GM19324 (cell line): ENCODE measurements around the gene DOCK11.

Experiments
- ATAC-seq: cut with Tn5 transposase; IDR thresholded peaks from one replicate; pipeline ENCODE4 v1.9.1; 2021; ENCODE audit warnings: mild to moderate bottlenecking, moderate library complexity; ENCODE audit not compliant: unreplicated experiment, low FRiP score

DOCK11 gene

DNA sequence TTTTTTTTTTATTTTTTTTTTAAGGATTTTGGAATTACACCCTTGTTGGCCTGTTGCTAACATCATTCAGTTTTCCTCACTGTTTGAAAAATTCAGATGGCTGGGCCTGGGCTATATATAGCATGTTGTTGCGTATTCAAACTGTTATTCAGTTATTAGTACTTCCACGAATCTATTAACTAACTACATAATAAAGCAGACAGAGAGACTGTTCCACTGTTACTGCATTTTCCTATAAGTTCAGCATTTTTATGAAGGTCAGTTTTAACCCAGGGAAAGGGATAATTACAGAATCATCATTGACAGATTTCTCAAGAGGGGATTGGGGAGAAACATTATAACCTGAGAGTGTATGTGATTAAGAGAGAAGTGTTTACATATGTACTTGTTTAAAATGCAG lies 3.1 kb downstream of the DOCK11 start:
- no peak for ATAC-seq

DNA sequence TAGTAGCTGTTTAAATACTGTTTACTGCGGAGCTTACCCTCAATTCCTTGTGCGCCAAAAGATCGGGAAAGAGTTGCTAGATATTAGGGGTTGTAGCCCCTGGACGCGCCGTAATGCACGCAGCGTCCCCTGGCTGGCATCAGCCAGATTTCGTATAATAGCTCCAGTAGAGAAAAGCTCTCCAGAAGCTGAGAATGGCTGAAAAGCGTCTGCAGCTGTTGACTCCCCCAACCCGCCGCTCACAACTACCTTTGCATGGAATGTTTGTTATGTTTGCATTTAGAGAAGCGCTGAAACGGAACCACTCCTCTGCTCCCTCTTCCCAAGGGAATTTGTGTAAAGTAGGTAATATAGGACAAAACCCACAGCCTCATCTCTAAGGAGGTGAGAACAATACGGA lies 3.7 kb downstream of the DOCK11 start:
- no peak for ATAC-seq

DNA sequence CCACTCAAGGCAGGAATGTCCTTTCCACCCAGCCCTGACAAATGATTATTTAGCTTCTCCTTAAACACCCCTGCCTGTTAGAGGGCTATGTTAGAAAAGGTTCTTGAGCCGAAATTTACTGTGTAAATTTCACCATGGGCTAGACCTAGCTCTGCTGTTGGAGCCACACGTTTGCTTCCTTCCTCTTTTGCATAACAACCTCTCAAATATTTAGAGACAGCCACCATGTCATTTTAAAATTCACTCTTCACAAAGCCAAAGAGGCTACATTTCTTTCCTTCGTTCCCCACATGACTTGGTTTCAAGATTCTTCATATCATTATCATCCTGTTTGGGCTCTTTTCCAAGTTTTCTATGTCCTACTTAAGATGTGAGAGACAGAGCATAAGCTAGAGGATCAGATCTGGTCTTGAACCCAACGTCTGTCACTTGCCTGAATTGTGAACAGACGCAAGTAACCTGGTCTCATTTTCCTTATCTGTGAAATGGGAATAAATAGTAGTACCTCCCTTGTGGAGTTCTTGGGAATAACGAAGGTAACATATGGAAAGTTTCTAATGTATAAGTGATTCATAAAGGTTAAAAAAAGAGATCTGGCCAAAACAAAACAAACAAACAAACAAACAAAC lies 6.7 kb downstream of the DOCK11 start:
- no peak for ATAC-seq

DNA sequence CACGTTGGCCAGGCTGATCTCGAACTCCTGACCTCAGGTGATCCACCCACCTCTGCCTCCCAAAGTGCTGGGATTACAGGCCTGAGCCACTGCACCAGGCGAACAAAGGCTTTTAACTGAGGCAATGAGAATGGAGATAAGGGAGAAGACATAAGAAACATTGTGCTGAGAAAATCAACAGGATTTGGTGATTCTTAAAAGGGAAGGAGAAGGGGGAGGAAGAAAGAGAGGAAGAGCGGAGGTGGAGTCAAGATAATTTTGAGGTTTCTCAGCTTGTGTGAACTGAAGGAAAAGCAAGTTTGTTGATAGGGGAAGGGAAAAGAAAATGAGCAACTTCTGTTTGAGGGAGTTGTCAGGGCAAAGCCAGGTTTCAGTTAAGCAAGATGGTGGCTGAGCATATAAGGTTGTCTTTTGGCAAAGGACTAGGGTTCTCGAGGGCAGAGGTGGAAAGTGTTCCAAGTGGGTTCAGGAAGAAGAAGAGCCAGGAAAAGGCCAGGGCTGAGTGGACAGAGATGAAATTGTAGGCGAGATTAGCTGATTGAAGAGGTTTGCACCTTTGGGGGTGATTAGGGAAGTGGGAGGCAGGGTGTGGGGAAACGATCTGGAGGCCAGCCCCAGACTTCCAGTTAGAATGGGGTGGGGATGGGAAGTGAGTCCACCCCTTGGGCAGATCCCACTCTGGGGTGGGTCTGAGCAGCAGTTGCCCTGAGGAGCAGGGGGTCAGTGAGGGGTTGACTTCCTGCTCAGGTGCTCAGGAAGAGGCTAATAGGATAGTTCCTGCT lies 7.8 kb downstream of the DOCK11 start:
- ATAC-seq = no peak

DNA sequence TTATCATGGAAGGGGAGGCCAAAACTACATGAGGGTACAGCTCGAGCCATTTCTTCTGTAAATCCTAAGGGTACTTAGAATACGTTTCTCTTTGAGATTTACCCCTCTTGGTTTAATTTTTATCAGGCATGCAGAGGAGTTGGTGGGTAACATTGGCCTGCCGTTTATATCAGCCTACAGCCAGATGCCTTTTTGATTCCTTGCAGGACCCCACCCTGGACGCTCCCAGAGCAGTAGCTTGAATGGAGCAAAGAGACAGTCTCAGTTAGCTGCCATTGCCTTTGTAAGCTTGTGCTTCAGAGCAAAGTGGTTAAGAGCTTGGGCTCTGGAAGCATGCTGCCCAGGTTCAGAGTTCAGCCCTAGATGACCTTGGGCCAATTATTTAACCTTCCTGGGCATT lies 9.0 kb downstream of the DOCK11 start:
- no peak for ATAC-seq

DNA sequence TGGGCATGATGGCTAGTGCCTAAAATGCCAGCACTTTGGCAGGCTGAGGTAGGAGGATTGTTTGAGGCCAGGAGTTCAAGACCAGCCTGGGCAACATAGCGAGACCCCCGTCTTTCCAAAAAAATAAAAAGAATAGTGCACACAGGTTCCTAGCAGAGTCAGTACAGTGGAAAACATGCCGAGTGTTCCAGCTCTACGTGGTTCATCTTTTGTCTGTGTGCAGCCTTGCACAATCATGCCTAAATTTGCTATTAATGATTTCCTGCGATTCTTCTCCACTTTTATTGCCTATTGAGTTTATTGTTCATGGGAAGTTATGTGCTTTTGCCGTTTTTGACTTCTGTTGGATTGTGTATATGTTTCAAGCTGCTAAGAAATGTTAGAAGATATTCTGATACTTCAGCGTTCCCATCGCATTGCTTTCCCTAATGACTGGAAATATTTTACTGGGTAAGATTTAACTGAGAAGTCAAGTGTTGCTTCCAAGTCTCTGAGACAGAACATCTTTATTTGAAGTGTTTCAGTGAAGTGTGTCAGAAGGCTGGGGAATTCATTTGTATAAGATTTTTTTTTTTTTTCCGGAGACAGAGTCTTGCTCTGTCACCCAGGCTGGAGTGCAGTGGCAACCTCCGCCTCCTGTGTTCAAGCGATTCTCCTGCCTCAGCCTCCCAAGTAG lies 11.3 kb downstream of the DOCK11 start:
- no peak for ATAC-seq

DNA sequence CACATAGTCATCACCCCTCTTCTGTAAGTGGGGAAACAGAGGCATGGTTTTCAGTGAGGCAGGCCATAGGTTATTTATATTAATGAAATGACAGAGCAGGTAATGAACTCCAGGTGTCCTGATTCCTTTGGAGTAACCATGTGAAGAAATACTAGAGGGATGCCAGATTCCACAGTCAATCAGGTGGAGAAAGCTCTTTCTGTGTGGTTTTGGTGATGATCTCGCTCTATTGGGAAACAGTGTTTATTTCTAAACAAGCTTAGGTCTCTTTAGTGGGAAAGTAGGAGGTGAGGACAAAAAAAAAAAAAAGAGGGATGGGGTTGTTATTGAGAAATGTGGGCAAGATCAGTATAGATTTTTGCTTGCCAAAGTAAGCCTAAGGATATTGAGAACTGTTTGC lies 12.2 kb downstream of the DOCK11 start:
- no peak for ATAC-seq

DNA sequence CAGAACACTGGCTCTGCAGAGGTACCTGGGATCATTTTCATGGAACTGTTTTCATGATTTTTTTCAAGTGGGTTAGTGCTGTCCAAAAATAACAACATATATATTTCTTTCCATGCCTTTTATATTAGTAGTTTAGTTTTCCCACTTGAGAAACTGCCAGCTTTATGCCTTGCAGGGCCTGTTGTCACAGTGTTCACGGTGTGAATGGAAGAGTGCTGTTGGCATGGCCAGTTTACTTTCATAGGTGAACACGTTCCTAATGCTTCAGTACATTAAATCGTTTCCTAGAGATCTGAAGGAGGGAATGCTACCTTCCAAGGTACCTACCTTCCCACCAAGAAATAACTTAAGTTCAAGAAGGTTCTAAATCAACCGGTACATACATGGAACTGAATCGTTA lies 12.6 kb downstream of the DOCK11 start:
- ATAC-seq = no peak

DNA sequence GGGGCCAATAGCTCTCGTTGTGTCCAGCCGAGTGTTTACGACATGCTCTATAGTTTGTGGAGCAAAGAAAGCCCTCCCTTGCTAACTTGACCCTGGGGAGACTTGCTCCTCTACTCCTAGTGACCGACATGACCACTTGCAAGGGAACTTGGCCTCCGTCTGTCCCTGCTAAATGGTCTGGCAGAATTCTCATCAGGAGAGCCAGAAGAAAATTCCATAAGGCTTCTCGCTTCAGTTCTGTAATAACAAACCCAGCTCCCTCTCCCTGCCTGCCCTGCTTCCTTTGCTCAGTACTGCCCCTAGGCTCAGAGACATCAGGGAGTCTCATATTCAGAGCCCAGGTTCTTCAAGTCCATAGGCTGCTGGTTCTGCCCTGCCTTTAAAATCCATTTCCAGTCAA lies 13.0 kb downstream of the DOCK11 start:
- no peak for ATAC-seq

DNA sequence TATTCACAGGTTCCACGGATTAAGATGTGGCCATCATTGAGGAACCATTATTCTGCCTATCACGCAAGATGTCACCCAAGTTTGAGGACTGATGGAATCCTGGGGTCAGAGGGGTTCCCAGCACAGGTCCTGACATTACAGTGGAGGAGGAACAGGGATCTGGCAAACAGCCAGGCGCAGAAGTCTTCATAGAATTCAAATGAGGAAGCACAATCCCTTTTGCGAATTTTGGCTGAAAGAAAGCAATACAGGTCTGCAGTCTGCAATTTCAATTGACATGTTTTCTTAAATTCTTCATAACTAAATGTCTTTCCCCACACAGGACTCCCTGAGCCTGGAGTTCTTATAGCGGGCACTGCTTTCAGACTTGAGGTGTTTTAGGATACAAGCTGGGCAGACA lies 14.5 kb downstream of the DOCK11 start:
- ATAC-seq = no peak

DNA sequence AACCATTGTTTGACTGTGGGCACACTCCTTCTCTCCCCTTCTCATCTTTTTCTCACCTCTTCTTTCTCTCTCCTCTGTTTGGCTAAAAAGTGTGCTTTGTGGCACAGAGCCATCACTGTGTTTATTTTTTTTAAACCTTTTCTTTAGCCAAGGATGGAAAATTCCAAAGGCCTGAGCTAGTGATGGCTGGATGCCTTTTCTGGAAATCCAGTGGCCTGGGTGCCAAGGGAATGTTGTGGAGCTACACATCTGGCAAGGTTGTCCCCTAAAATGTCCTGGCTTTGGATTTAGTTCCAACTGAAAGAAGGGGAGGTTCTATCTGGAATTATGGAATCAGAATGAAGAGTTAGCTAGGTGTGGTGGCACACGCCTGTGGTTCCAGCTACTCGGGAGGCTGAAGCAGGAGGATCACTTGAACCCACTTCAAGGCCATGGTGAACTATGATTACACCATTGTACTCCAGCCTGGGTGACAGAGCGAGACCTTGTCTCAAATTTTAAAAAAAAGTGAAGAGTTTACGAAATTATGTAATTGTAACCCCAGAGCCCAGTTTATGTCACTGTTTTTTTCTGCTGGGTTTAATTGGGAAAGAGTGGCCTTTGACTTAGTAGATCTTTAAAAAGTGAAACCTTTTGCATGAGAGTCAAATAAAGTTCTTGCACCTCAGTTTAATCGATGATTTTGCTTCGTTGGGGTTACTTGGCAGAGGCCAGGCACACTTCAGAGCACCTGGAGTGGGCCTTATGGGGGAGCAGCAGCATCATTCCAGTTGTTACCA lies 17.7 kb downstream of the DOCK11 start:
- ATAC-seq = no peak

DNA sequence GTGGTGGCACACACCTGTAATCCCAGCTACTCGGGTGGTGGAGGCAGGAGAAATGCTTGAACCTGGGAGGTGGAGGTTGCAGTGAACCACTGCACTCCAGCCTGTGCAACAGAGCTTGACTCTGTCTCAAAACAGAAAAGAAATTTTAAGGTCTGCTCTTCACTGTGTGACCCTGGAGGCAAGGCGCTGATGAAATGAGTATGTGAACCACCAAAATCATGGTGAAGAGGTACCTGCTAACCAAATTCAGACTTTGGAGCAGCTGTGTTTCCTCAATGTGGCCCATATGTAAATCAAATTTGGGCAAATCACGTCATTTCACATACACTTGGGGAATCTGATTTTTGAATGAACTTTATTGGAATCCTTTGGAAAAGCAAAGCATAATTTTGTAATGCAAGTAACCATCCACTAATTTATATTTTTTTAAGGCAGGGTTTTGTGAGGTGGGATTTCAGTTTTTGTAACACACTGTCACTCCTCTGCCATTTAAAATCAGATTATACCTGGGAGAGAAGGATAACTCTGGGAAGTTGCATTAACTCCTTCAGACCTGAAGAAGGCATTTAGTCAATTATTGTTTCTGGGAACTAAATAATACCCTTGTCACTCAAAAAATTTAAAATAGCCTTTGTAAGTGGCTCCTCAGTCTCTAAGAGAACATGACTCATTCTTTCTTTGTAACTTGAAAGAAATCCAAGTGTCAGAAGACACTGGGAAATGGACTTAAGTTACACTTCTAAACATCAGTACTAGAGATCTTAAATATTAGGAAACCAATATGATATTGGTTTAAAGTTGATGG lies 24.0 kb downstream of the DOCK11 start:
- ATAC-seq = no peak

DNA sequence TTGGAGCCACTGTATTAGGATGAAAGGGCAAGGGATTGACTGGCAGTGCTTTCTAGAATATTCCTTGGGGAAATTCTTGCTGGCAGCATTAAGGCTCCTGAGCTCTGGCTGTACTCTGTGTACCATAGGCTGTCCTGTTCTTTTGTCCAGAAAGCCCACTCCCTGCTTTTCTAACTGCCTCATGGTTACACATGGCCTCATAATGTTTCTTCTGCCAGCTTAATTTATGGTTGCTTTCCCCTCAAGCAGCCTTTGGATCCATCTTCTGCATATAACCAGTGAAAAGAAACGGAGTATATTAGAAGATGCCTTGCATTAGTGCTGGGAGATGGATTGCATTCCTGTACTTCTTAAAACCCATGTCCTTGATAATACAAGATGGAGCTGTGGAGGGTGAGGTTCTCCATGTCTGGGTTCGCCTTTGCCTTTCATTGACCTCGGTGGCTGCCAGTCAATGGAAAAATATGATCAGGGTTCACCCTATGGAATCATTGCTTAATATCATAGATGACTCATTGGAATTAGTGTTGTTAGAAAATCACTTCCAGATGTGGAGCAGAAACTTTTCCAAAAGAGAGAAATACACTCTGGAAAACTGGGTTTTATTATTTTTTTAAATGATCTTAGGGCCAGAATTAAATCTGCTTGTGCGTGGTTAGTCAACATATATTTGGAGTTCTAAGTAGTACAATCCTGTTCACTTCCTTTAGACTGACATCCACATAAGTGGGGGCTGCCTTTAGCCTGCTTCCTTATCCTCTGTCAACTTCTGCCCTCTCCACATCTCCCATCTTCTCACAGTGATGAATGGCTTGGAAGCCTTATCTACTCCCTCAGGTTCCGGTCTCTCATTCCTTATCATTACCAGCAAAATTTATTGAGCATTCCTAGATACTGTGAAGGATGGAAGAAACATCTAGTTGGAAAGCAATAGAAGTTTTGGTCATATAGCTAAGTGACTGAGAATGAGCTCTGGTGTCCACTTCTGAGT lies 24.9 kb downstream of the DOCK11 start:
- ATAC-seq = no peak

DNA sequence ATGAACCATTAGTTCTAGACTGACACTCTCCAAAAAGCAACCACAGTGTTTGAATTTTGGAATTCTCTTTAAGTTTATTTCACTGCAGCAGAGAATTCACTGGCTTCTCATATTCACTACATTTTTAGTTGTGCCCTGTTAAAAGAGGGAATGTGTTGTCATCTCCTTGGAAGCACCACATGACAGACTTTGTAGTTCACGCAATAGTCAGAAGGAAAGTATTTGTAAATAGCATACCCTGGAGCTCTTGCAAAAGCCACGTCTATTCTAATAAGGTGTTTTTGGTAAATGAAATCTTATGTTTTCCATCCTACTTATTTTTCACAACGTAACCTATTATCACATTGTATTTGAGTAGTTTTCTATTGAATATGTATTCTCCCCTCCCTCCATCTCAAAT lies 25.8 kb downstream of the DOCK11 start:
- ATAC-seq = no peak

DNA sequence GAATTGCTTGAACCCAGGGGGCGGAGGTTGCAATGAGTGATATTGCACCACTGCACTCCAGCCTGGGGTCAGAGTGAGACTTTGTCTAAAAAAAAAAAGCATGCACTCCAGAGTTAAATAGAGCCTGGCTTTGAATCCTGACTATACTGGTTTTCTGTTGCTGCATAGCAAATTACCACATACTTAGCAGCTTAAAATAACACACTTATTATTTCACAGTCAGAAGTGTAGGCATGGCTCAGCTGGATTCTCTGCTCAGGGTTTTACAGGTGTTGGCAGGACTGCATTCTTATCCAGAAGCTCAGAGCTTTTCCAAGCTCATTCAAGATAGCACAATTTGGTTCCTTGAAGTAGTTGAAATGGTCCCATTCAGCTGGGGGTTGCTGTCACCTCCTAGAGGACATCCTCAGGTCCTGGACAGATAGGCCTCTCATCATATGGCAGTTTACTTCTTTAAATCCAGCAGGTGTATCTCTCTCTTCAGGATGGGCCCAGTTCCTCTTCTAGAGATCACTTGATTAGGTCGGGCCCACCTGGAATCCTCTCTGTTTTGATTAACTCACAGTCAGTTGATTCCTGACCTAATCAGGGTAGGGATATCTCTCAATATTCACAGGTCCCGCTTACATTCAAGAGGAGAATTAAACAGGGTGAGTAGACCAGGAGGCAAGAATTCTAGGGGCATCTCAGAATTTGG lies 26.8 kb downstream of the DOCK11 start:
- ATAC-seq = no peak

DNA sequence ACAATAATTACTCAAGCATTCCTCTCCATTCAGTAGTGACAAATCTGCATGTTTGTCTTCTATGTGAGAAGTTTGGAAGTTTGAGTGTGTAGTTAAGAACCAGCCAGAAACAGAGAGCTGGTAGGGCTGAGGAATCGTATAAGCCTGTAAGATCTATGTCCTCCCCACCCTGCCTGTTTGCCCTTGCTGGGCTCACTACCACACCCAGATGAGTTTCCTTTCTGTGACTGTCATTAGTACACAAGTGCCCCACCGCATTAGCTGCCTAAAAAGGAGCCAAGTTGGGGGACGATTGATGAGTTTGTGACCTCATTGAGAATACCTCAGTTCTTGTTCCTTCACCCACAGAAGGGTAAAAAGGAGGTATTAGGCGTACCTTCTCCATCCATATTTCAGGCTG lies 28.3 kb downstream of the DOCK11 start:
- ATAC-seq = no peak

DNA sequence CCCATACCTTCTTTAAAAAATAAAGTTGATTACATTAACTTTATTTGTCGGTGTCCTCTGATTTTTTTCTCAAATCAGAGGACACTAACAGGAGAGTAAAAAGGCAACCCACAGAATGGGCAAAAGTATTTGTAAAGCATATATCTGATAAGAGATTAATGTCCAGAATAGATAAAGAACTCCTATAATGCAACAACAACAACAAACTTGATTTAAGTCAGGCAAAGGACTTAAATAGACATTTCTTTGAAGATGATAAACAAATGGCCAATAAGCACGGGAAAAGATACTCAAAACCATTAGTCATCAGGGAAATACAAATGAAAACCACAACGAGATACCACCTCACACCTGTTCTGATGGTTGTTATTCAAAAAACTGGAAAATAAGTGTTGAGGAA lies 28.7 kb downstream of the DOCK11 start:
- no peak for ATAC-seq

DNA sequence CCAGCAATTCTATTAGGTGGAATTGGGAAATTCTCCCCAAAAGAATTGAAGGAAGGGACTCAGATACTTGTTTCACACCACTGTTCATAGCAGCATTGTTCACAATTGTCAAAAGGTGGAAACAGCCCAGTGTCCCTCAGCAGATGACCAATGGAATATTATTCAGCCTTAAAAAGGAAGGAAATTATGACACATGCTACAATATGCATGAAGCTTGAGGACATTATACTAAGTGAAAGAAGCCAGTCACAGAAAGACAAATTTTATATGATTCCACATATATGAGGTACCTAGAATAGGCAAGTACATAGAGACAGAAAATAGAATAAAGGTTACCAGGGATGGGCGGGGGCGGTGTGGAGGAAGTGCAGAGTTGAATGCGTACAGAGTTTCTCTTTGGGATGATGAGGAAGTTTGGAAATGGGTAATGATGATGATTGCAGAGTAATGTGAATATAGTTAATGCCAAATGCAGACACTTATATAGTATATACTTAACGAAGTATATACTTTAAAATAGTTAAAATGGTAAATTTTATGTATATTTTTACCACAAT lies 29.6 kb downstream of the DOCK11 start:
- ATAC-seq = no peak
